ENCODE data around the gene NR6A1.
A peak's percentile ranks its signal among the peaks of the same experiment; 100 is the strongest.

Gene NR6A1

GRCh38 chr9:124665391-124666058 lies 105.6 kb downstream of the NR6A1 start:
- no peak overlapping the region for H3K4me3 ChIP-seq (ENCODE audit: control insufficient read depth, low read depth, low read length)
- DNase-seq (ENCODE audit: low read depth), result peak; percentile 34
- TF ChIP-seq, protein P1, sequence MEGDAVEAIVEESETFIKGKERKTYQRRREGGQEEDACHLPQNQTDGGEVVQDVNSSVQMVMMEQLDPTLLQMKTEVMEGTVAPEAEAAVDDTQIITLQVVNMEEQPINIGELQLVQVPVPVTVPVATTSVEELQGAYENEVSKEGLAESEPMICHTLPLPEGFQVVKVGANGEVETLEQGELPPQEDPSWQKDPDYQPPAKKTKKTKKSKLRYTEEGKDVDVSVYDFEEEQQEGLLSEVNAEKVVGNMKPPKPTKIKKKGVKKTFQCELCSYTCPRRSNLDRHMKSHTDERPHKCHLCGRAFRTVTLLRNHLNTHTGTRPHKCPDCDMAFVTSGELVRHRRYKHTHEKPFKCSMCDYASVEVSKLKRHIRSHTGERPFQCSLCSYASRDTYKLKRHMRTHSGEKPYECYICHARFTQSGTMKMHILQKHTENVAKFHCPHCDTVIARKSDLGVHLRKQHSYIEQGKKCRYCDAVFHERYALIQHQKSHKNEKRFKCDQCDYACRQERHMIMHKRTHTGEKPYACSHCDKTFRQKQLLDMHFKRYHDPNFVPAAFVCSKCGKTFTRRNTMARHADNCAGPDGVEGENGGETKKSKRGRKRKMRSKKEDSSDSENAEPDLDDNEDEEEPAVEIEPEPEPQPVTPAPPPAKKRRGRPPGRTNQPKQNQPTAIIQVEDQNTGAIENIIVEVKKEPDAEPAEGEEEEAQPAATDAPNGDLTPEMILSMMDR (IDR thresholded peaks at IDR 0.05; ENCODE audit: control insufficient read depth, insufficient read depth, low read depth, low read length, missing control alignments), result no peak

GRCh38 chr9:124664143-124664542 lies 107.0 kb downstream of the NR6A1 start:
- H3K4me3 ChIP-seq (ENCODE audit: control insufficient read depth, low read depth, low read length), result no peak overlapping the region
- TF ChIP-seq, protein P1 (IDR thresholded peaks at IDR 0.05; ENCODE audit: control insufficient read depth, insufficient read depth, low read depth, low read length, missing control alignments), result no peak
- DNase-seq (ENCODE audit: low read depth), result no peak

DNA sequence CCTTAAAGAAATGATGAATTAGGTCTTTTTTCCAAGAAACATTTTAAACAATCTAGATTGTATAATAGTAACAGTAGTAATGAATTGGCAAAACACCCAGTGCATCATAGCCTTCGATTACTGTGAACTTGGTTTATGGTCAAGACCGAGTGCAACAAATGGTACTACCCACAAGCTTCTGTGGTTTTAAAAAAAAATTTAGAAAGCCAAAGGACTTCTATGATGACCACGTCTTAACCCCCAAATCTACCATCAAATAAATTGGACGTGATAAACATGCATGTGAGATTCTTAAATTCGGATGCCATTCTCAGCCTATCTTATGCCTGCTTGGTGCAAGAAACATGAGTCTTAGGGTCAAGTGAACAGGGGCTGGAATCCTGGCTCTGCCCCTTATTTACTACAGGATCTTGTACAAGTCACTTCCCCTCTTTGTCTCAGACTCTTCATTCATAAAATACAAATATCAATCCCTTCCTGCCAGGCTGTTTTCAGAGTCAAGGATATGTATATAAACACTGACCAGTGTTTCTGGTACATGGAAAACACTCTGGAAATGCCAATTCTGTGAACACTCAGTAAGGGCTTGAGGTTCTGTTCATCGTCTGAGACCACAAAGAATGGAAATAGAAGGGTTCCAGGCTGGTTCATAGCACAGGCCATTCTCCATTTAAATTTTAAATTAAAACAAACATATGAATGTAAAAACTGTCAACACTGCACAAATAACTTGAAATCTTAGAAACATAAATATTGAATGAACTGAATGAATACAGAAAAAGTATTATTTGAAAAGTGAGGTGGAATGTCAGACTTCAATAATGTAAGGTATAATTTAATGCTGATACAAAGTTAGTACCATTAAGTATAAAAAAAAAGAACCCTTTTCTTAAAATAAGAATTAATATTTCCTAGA lies 107.8 kb downstream of the NR6A1 start:
- TF ChIP-seq, protein P1 (IDR thresholded peaks at IDR 0.05; ENCODE audit: control insufficient read depth, insufficient read depth, low read depth, low read length, missing control alignments), result no peak
- no peak overlapping the region for H3K4me3 ChIP-seq (ENCODE audit: control insufficient read depth, low read depth, low read length)
- no peak for DNase-seq (ENCODE audit: low read depth)

- TF ChIP-seq, protein P1 (IDR thresholded peaks at IDR 0.05; ENCODE audit: control insufficient read depth, insufficient read depth, low read depth, low read length, missing control alignments), result no peak
- H3K4me3 ChIP-seq (ENCODE audit: control insufficient read depth, low read depth, low read length), result no peak overlapping the region
- DNase-seq (ENCODE audit: low read depth), result no peak
Observed at GRCh38 chr9:124662561-124662960, 108.5 kb downstream of the NR6A1 start.

GRCh38 chr9:124661271-124661670 lies 109.8 kb downstream of the NR6A1 start:
- no peak for DNase-seq (ENCODE audit: low read depth)
- TF ChIP-seq, protein P1 (IDR thresholded peaks at IDR 0.05; ENCODE audit: control insufficient read depth, insufficient read depth, low read depth, low read length, missing control alignments), result no peak
- no peak overlapping the region for H3K4me3 ChIP-seq (ENCODE audit: control insufficient read depth, low read depth, low read length)

DNA sequence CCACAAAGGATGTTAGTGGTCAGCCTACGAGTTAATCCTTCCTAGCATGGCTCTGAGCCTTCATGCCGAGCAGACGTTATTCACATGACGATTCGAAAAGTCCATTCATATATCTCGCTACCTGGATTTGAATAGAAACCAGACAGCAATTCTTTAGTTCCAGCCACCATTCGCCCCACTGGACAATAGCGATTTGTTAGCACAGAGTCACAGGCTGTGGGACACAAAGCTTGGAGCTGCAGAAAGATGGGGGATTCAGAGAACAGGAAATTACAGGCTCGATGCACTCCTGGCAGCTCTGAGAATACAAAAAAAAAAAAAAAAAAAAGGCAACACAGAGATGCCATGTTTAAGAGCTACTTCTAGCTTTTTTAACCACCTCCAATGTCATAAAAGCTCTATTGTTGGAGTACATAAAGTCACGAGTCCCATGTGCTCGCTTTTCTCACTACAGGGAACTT lies 110.7 kb downstream of the NR6A1 start:
- TF ChIP-seq, protein P1 (IDR thresholded peaks at IDR 0.05; ENCODE audit: control insufficient read depth, insufficient read depth, low read depth, low read length, missing control alignments), result no peak
- DNase-seq (ENCODE audit: low read depth), result no peak

More for the DNA sequence above, 110.7 kb downstream of the NR6A1 start:
- H3K4me3 ChIP-seq (ENCODE audit: control insufficient read depth, low read depth, low read length), result peak overlapping the region; percentile 47
